HG02678 (cell line): Measurements from ENCODE around the gene DIPK1B.

ENCODE experiments used
- ATAC-seq: cut with Tn5 transposase; IDR thresholded peaks from one replicate; pipeline ENCODE4 v1.9.1; 2021; ENCODE audit warnings: mild to moderate bottlenecking, moderate library complexity; ENCODE audit not compliant: unreplicated experiment

DIPK1B gene

GRCh38 chr9:136733611-136734010 is 21.2 kb downstream of the DIPK1B start:
- no peak for ATAC-seq

GRCh38 chr9:136734837-136735496 is 22.6 kb downstream of the DIPK1B start:
- ATAC-seq = no peak

GRCh38 chr9:136735812-136736480 is 23.6 kb downstream of the DIPK1B start:
- ATAC-seq = no peak

GRCh38 chr9:136738960-136739359 is 26.6 kb downstream of the DIPK1B start:
- no peak for ATAC-seq

GRCh38 chr9:136739509-136739908 is 27.1 kb downstream of the DIPK1B start:
- no peak for ATAC-seq

GRCh38 chr9:136740069-136740468 is 27.7 kb downstream of the DIPK1B start:
- ATAC-seq = no peak

- ATAC-seq = no peak
Measured at GRCh38 chr9:136740491-136740890, 28.1 kb downstream of the DIPK1B start.

- no peak for ATAC-seq
Measured at GRCh38 chr9:136740971-136741882, 28.9 kb downstream of the DIPK1B start.

GRCh38 chr9:136741883-136742571 is 29.7 kb downstream of the DIPK1B start:
- ATAC-seq = no peak

- ATAC-seq = no peak
Measured at GRCh38 chr9:136742591-136743391, 30.4 kb downstream of the DIPK1B start, which contains the start of gene LCN10. TSS of gene LCN10 (minus strand) at chr9:136742940. CDS start at chr9:136742903, 37 bp downstream.

- ATAC-seq = no peak
Measured at GRCh38 chr9:136743639-136744211, 31.4 kb downstream of the DIPK1B start.

GRCh38 chr9:136744773-136745172 is 32.4 kb downstream of the DIPK1B start:
- ATAC-seq = no peak

- ATAC-seq = no peak
Measured at GRCh38 chr9:136745389-136746154, 33.2 kb downstream of the DIPK1B start.

GRCh38 chr9:136746155-136746490 is 33.8 kb downstream of the DIPK1B start:
- no peak for ATAC-seq

GRCh38 chr9:136746621-136747020 is 34.2 kb downstream of the DIPK1B start:
- ATAC-seq = no peak

GRCh38 chr9:136747161-136748060 is 35.0 kb downstream of the DIPK1B start:
- no peak for ATAC-seq

GRCh38 chr9:136748201-136748600 is 35.8 kb downstream of the DIPK1B start, which contains the start of gene LCN6:
TSS of gene LCN6 (minus strand) at chr9:136748525. CDS start at chr9:136748483, 42 bp downstream.
- no peak for ATAC-seq
